Epithelial cell of proximal tubule (primary cell): ENCODE data around the gene TBC1D2B. TPM values are rescaled to one million over a fixed set of nuclear protein-coding genes. Genes with fewer than 3 reads are reported as not detected.
"Not testable (repeated sequence)": the region's sequence is repeated elsewhere in the genome, so short reads cannot be mapped to it uniquely, and the experiment has no call there.

Source experiments
- DNase-seq: peaks from one replicate; pipeline ENCODE4 v3.0.0-alpha.2; 2011; ENCODE audit warnings: low read depth
- H3K4me3 ChIP-seq: 2 replicates; pipeline ENCODE4 v1.5.1; 2011; ENCODE audit warnings: low read depth, mild to moderate bottlenecking, low read length
- total RNA-seq: library from RNA; depleted of rRNA; stranded (reverse); fragments of >200 nt; gene quantifications from 2 replicates; pipeline ENCODE4 v1.2.3, GENCODE V29; 2015
- TF ChIP-seq, protein P1 (sequence below): conservative IDR thresholded peaks from 2 replicates; pipeline ENCODE4 v1.5.1; 2012; ENCODE audit warnings: low read depth, mild to moderate bottlenecking, low read length

The TBC1D2B gene
- total RNA-seq, 1 donor from 2014 or later: 15.0 TPM

DNA sequence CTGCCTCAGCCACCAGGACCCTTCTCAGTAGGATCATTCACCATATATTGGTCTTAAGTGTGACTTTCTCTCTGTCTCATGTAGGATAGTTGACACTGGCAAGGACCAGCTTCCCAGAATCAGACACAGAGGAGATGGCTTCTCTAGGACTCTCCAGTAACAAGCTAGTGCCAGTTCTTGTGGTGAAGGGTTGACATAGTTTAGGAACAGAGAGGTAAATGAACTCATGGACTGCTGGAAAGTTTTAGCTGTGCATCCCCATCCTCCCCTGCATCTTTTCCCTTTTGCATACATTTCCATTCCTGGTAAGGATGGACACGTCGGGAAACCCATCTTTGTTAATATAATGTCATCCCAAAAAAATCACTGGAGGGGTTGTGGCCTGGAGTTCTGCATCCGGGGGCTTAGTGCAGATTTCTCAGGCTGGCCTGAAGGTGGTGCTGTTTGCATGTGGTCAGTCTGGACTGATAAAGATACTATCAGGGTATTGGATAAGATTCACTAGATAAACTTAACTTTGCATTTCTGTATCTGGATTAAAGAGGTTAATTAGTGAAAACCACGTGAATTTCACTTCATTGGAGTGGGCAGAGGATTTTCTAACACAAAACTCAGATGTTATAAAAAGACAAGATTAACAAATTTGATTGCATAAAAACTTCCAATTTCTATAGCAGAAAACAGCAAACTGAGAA, 110.8 kb downstream of the TBC1D2B start:
- TF ChIP-seq, protein P1, sequence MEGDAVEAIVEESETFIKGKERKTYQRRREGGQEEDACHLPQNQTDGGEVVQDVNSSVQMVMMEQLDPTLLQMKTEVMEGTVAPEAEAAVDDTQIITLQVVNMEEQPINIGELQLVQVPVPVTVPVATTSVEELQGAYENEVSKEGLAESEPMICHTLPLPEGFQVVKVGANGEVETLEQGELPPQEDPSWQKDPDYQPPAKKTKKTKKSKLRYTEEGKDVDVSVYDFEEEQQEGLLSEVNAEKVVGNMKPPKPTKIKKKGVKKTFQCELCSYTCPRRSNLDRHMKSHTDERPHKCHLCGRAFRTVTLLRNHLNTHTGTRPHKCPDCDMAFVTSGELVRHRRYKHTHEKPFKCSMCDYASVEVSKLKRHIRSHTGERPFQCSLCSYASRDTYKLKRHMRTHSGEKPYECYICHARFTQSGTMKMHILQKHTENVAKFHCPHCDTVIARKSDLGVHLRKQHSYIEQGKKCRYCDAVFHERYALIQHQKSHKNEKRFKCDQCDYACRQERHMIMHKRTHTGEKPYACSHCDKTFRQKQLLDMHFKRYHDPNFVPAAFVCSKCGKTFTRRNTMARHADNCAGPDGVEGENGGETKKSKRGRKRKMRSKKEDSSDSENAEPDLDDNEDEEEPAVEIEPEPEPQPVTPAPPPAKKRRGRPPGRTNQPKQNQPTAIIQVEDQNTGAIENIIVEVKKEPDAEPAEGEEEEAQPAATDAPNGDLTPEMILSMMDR: peak; percentile 94
- DNase-seq: no peak
- H3K4me3 ChIP-seq: no peak overlapping the region

DNA sequence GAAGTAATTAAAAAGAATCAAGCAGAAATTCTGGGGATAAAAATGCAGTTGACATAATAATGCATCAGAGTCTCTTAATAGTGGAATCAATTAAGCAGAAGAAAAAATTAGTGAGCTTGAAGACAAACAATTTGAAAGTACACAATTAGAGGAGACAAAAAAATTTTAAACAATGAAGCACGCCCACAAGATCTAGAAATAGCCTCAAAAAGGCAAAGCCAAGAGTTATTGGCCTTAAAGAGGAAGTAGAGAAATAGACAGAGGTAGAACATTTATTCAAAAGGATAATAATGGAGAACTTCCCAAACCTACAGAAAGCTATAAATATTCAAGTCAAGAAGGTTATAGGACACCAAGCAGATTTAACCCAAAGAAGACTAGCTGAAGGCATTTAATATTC, 113.3 kb downstream of the TBC1D2B start:
- H3K4me3 ChIP-seq: no peak overlapping the region
- TF ChIP-seq, protein P1: no peak
- no peak for DNase-seq

DNA sequence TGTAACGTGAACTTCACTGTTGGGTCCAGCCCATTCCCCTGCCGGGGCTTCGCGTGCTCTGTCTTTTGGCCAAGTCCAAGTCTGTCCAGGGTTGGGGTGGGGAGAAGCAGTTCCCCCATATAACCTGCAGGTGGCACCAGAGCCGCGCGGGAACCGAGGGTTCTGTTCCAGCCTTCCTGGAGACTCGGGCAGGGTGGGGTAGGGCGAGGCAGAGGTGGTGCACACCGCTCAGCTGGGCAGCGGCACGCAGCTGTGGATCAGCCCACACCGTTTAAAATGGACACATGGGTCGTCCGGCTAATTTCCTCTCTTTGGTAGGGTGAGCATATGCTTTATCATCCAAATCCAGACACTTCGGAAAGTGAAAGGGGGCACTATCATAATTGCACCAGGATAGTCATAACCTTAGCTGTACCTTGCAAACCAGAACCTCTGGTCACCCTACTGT, 118.1 kb downstream of the TBC1D2B start:
- peak overlapping the region; percentile 42 for H3K4me3 ChIP-seq
- no peak for DNase-seq
- TF ChIP-seq, protein P1: peak; percentile 93

DNA sequence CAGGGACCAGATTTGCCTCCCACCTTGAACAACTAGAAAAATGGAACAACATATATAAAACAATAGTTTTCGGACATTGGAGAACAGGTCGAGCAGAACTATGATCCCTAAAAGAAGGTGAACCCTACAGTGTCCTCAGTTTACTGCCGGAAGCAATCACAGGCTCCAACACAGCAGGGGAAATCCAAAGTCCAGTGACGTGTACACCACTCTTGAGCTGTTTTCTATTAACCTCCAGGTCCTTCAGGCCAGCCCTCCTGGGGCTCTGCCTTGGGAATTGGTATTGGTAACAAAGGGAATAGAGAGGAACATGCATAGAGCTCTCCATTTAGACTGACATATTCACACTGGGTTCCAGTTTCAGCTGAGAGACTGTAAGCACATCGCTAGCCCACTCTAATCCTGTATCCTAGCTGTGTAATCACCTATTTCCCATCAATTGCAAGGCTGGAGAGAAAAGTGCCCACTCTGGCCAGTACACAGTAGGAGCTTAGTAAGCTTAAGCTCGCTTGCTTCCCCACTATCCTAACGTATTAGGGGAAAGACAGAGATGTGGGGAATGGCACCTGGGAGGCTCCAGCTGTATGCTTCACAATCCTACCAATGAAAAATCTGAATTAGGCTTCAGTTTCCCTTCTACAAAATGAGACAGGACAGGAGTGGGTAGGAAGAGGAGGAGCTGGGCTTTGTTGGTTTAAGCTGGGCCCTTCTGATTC, 118.6 kb downstream of the TBC1D2B start:
- not testable (repeated sequence) for H3K4me3 ChIP-seq, DNase-seq

DNA sequence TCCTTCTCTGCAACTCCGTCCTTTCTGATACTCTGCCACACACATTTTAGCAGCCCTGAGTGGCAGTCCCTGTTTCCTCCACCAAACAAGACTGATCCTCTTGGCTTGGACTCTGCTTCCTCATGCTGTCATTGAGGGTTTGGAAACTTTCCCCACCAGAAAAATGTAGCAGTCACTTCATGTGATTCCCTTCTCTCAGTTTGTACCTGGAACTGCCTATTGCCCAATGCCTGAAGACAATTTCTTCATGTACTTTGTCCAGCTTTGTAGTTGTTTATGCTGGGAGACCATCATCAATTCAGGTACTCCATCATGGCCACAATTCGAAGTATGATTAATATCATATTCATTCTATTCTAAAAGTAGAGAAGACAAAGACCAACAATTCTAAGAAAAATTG, 119.5 kb downstream of the TBC1D2B start:
- H3K4me3 ChIP-seq, DNase-seq: not testable (repeated sequence)

DNA sequence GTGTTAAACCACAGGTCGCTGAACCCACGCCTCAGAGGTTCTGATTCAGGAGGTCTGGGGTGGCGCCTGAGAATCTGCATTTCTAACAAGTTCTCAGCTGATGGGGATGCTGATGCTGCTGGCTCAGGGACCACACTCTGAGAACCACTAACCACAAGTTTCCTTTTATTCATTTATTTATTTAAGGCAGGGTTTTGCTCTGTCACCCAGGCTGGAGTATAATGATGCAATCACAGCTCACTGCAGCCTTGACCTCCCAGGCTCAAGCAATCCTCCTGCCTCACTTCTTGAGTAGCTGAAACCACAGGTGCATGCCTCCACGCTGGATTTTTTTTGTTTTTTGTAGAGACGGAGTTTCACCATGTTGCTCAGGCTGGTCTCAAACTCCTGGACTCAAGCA, 123.6 kb downstream of the TBC1D2B start:
- DNase-seq, H3K4me3 ChIP-seq: not testable (repeated sequence)

DNA sequence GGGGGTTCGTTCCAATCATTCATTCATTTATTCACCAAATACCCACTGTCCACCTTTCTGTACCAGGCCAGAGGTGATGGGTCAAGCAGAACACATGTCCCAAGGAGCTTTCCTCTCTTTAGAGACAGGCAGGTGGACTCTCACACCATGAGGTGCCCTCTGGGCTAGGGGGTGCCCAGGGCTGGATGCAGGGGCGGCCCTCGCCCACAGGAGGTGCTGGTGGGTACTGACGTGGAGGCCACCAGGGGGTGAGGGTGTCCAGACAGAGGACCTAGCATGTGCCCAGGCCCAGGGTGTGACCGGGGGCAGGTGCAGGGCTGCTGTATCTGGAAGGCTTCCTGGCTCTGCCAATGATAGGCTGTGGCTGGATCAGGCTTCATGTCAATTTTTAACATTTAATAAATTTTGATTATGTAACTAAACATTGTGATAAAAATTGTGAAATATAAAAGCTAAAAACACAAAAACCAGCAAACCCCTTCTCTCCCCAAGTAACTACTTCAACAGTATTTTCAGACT, 124.5 kb downstream of the TBC1D2B start:
- not testable (repeated sequence) for DNase-seq, H3K4me3 ChIP-seq

DNA sequence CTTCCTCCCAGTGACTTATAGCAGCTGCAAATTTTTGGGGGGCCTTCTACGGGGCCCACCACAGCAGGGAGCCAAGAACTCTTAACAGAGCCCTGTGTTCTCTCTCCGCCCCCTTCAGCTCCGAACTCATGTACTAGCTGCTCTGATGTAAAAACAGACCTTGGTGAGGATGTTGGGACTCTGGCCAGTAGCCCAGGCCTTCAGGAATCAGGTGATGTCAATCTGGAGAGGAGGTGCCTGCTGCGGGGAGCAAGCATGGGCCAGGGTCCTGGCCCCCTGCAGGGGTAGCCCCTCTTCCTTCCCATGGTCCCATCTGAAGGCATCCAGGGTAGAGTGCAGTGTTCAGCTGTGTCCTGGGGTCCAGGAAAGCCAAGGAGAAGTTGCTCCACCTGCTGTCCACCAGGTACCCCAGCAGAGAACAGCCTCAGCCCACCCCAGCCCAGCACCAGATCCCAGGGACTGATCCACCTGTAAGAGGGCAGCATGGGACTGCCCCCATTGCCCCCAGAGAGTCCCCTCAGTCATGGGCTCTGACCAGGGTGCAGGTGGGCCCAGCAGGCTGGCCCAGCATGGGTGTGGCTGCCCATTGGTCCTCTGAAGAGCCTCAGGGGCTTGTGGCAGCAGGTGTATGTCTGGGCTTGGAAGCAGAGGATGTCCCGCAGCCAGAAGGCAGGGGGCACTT, 126.3 kb downstream of the TBC1D2B start:
- not testable (repeated sequence) for H3K4me3 ChIP-seq, DNase-seq

DNA sequence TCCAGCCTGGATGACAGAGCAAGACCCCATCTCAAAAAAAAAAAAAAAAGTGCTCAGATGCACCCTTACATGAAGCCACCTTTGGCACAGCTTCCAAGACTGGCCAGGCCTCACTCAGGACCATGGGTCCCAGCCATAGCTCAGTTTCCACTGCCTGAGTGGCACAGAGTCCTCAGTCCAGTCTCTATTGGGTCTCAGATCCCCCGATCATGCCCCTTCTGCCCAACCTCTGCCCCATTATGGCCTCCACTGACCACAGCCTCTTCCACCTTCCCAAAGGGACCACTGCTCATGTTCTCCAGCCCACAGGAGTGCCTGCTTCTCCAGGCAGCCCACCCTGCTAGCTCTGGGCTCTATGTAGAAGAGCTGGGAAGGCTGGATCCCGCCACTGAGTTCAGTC, 127.0 kb downstream of the TBC1D2B start:
- H3K4me3 ChIP-seq, DNase-seq: not testable (repeated sequence)

DNA sequence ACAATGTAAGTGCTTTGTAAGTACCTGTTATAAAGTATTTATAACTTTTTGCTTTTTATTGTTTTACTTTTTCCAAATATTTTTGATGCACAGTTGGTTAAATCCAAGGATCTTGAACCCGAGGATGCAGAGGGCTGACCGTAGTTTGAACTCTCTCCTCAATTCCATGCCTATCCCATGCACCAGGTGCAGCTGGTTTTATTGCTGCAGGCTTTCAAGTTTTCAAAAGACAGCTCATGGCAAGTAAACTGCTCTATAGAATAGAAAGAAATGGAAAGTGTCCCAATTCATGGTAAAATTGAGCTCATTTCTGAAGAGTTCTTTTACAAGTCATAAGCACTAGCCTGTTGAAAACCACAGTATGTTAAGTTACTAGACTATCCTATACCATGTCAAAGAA, 131.9 kb downstream of the TBC1D2B start:
- TF ChIP-seq, protein P1: no peak
- no peak for DNase-seq
- H3K4me3 ChIP-seq: no peak overlapping the region
